ENCODE data around the gene HSH2D. TPM values are rescaled to one million over a fixed set of nuclear protein-coding genes. Genes with fewer than 3 reads are reported as not detected.
"Not testable (repeated sequence)": the region's sequence is repeated elsewhere in the genome, so short reads cannot be mapped to it uniquely, and the experiment has no call there.

Gene HSH2D
- total RNA-seq, 1 experiment from 2014 or later: 0.42 TPM

GRCh38 chr19:16113727-16114126 lies 29.8 kb upstream of the HSH2D start:
- no peaks in the 10 kb centered on the region for H3K27me3 ChIP-seq
- H3K27ac ChIP-seq: no peak overlapping the region
- no peaks in the 10 kb centered on the region for H3K9me3 ChIP-seq (replicated peaks)
- no peak overlapping the region for H3K4me3 ChIP-seq
- peaks cover 9% of the 10 kb centered on the region for H3K4me1 ChIP-seq
- H3K36me3 ChIP-seq: peaks cover 10% of the 10 kb centered on the region
- no peak for DNase-seq

GRCh38 chr19:16115301-16116039 lies 28.0 kb upstream of the HSH2D start:
- Histone ChIP-seq H3K36me3 (peaks cover 24% of the 10 kb centered on the region), H3K27me3 (no peaks in the 10 kb centered on the region), H3K4me1 (peaks cover 9% of the 10 kb centered on the region), H3K9me3 (replicated peaks) (no peaks in the 10 kb centered on the region), H3K27ac (no peak overlapping the region), H3K4me3 (no peak overlapping the region)
- no peak for DNase-seq

GRCh38 chr19:16116067-16116466 lies 27.4 kb upstream of the HSH2D start:
- no peaks in the 10 kb centered on the region for H3K9me3 ChIP-seq (replicated peaks)
- peaks cover 29% of the 10 kb centered on the region for H3K36me3 ChIP-seq
- H3K4me1 ChIP-seq: peaks cover 9% of the 10 kb centered on the region
- H3K27me3 ChIP-seq: no peaks in the 10 kb centered on the region
- no peak overlapping the region for H3K27ac ChIP-seq
- no peak for DNase-seq
- H3K4me3 ChIP-seq: no peak overlapping the region

- H3K27ac ChIP-seq: no peak overlapping the region
- peaks cover 6% of the 10 kb centered on the region for H3K4me1 ChIP-seq
- H3K4me3 ChIP-seq: no peak overlapping the region
- no peak for DNase-seq
- H3K27me3 ChIP-seq: no peaks in the 10 kb centered on the region
- H3K9me3 ChIP-seq (replicated peaks): no peaks in the 10 kb centered on the region
- H3K36me3 ChIP-seq: peaks cover 34% of the 10 kb centered on the region
Measured at GRCh38 chr19:16117594-16118033, 25.9 kb upstream of the HSH2D start.

GRCh38 chr19:16118489-16119033 lies 24.9 kb upstream of the HSH2D start:
- DNase-seq: no peak
- Histone ChIP-seq H3K4me3 (no peak overlapping the region), H3K36me3 (peaks cover 43% of the 10 kb centered on the region), H3K27me3 (no peaks in the 10 kb centered on the region), H3K9me3 (replicated peaks) (no peaks in the 10 kb centered on the region), H3K27ac (no peak overlapping the region), H3K4me1 (no peaks in the 10 kb centered on the region; the same call in 1 of the 2 replicates)

GRCh38 chr19:16119075-16119857 lies 24.2 kb upstream of the HSH2D start:
- not testable (repeated sequence) for H3K27ac ChIP-seq; H3K9me3 ChIP-seq (replicated peaks); DNase-seq; H3K4me3 ChIP-seq; H3K4me1 ChIP-seq; H3K27me3 ChIP-seq
- peaks cover 46% of the 10 kb centered on the region for H3K36me3 ChIP-seq

GRCh38 chr19:16121141-16121540 lies 22.3 kb upstream of the HSH2D start:
- Histone ChIP-seq H3K4me1 (no peaks in the 10 kb centered on the region; the same call in 1 of the 2 replicates), H3K27me3 (no peaks in the 10 kb centered on the region), H3K27ac (no peak overlapping the region), H3K4me3 (no peak overlapping the region), H3K36me3 (peaks cover 52% of the 10 kb centered on the region), H3K9me3 (replicated peaks) (no peaks in the 10 kb centered on the region)
- no peak for DNase-seq

- Histone ChIP-seq H3K27me3 (no peaks in the 10 kb centered on the region), H3K9me3 (replicated peaks) (no peaks in the 10 kb centered on the region), H3K4me1 (no peaks in the 10 kb centered on the region), H3K36me3 (peaks cover 57% of the 10 kb centered on the region), H3K4me3 (no peak overlapping the region), H3K27ac (no peak overlapping the region)
- no peak for DNase-seq
Measured at GRCh38 chr19:16121967-16122366, 21.5 kb upstream of the HSH2D start.

GRCh38 chr19:16124953-16125352 lies 18.5 kb upstream of the HSH2D start:
- no peak for DNase-seq
- Histone ChIP-seq H3K4me3 (no peak overlapping the region), H3K9me3 (replicated peaks) (no peaks in the 10 kb centered on the region), H3K27me3 (no peaks in the 10 kb centered on the region), H3K27ac (no peak overlapping the region), H3K36me3 (peaks cover 65% of the 10 kb centered on the region), H3K4me1 (no peaks in the 10 kb centered on the region)

GRCh38 chr19:16125737-16126495 lies 17.6 kb upstream of the HSH2D start:
- no peak overlapping the region for H3K4me3 ChIP-seq
- H3K27me3 ChIP-seq: no peaks in the 10 kb centered on the region
- no peak for DNase-seq
- H3K4me1 ChIP-seq: no peaks in the 10 kb centered on the region
- no peaks in the 10 kb centered on the region for H3K9me3 ChIP-seq (replicated peaks)
- H3K36me3 ChIP-seq: peaks cover 60% of the 10 kb centered on the region
- H3K27ac ChIP-seq: no peak overlapping the region

GRCh38 chr19:16127080-16127479 lies 16.4 kb upstream of the HSH2D start:
- no peak overlapping the region for H3K27ac ChIP-seq
- H3K4me1 ChIP-seq: no peaks in the 10 kb centered on the region
- no peak for DNase-seq
- no peaks in the 10 kb centered on the region for H3K27me3 ChIP-seq
- peaks cover 62% of the 10 kb centered on the region for H3K36me3 ChIP-seq
- H3K4me3 ChIP-seq: no peak overlapping the region
- H3K9me3 ChIP-seq (replicated peaks): no peaks in the 10 kb centered on the region

GRCh38 chr19:16127776-16128371 lies 15.6 kb upstream of the HSH2D start:
- Histone ChIP-seq H3K4me3 (no peak overlapping the region), H3K27ac (no peak overlapping the region), H3K36me3 (peaks cover 68% of the 10 kb centered on the region)

GRCh38 chr19:16131648-16132047 lies 11.8 kb upstream of the HSH2D start:
- Histone ChIP-seq H3K4me1 (no peaks in the 10 kb centered on the region), H3K9me3 (replicated peaks) (no peaks in the 10 kb centered on the region)

More at GRCh38 chr19:16127776-16128371, 15.6 kb upstream of the HSH2D start:
- no peak for DNase-seq
- Histone ChIP-seq H3K9me3 (replicated peaks) (no peaks in the 10 kb centered on the region), H3K27me3 (no peaks in the 10 kb centered on the region), H3K4me1 (no peaks in the 10 kb centered on the region)

GRCh38 chr19:16133818-16134217 lies 9.7 kb upstream of the HSH2D start:
- H3K36me3 ChIP-seq: peaks cover 37% of the 10 kb centered on the region
- no peaks in the 10 kb centered on the region for H3K4me1 ChIP-seq
- no peak for DNase-seq
- no peak overlapping the region for H3K27ac ChIP-seq
- no peaks in the 10 kb centered on the region for H3K9me3 ChIP-seq (replicated peaks)
- no peaks in the 10 kb centered on the region for H3K27me3 ChIP-seq
- no peak overlapping the region for H3K4me3 ChIP-seq

More at GRCh38 chr19:16131648-16132047, 11.8 kb upstream of the HSH2D start:
- no peak for DNase-seq
- Histone ChIP-seq H3K4me3 (no peak overlapping the region), H3K27me3 (no peaks in the 10 kb centered on the region), H3K36me3 (peaks cover 57% of the 10 kb centered on the region), H3K27ac (no peak overlapping the region)
